ENCODE measurements around the gene MCC. TPM values are rescaled to one million over a fixed set of nuclear protein-coding genes. Genes with fewer than 3 reads are reported as not detected.

The MCC gene
- total RNA-seq, 2 donors from 2014 or later = 7.5 to 9.9 TPM

DNA sequence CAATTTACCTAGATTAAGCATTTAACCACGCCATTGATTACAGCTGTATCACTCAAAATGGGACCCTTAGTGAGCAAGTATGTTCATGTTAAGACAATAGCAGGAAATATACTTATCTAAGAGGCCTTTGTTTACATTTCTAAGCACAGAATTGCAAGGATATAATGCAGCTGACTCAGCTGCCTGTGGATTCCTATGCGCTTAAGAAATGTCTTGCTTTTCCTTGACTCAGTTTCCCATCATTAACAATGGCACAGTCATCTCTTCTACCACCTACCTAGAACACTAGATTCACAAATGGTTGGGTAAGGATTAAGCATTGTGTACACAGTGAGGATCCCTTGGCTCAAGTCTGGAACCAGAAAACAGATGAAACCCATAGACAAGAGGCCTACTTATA is 217.2 kb downstream of the MCC start:
- Histone ChIP-seq H3K36me3 (replicated peaks in 1 of 2; ENCODE audit: insufficient read depth in 1 of 2, low read depth in 2 of 2) (no peaks in the 10 kb centered on the region), H3K4me3 (no peak overlapping the region), H3K27me3 (no peaks in the 10 kb centered on the region), H3K9me3 (no peaks in the 10 kb centered on the region), H3K4me1 (peaks cover 6% of the 10 kb centered on the region), H3K27ac (no peak overlapping the region)
- 79 to 81% methylated on average over 2 of the region's 2 CpGs for WGBS, 2 donors
- ATAC-seq (no peak), DNase-seq (no peak)
- no peak for TF ChIP-seq CTCF (IDR thresholded peaks at IDR 0.05)
- no peak for TF ChIP-seq POLR2A (IDR thresholded peaks at IDR 0.05)
- intact Hi-C loops (cut with DNase I) = no loop called here

DNA sequence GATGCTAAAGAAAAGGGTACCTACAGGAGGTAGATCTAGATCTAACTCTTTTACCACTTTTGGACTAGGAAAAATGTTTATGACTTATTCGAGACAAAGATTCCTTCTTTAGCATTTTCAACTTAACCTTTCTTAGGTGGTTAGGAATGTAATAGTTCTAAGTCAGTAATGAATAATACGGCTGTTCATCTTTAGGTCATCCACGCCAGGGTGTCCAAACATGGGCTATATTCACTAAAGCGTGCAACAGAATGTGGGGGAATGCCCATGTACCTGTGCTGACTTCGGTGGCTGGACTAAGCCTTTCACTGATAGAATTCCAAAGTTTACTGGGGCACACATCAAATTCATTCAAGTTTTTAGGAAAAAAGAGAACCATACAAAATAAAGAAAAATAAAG is 218.2 kb downstream of the MCC start:
- TF ChIP-seq POLR2A (IDR thresholded peaks at IDR 0.05) (no peak), CTCF (IDR thresholded peaks at IDR 0.05) (no peak)
- intact Hi-C loops (cut with DNase I) = no loop called here
- DNase-seq (no peak), ATAC-seq (no peak)
- Histone ChIP-seq H3K36me3 (replicated peaks in 1 of 2; ENCODE audit: insufficient read depth in 1 of 2, low read depth in 2 of 2) (no peaks in the 10 kb centered on the region), H3K27me3 (no peaks in the 10 kb centered on the region), H3K27ac (no peak overlapping the region), H3K4me1 (peaks cover 6% of the 10 kb centered on the region), H3K4me3 (no peak overlapping the region), H3K9me3 (no peaks in the 10 kb centered on the region)
- 83 to 88% methylated on average over 5 of the region's 5 CpGs for WGBS, 2 donors

GRCh38 chr5:113269023-113269997 is 218.9 kb downstream of the MCC start:
- intact Hi-C loops (cut with DNase I) = no loop called here
- H3K9me3 ChIP-seq = no peaks in the 10 kb centered on the region
- peaks cover 6% of the 10 kb centered on the region for H3K4me1 ChIP-seq
- peak overlapping the region in 1 of 4 donors; percentile 54 for H3K27ac ChIP-seq
- 45 to 62% methylated on average over 4 of the region's 4 CpGs for WGBS, 2 donors
- no peak overlapping the region for H3K4me3 ChIP-seq
- TF ChIP-seq CTCF (IDR thresholded peaks at IDR 0.05) = no peak
- TF ChIP-seq POLR2A (IDR thresholded peaks at IDR 0.05) = no peak
- no peaks in the 10 kb centered on the region for H3K36me3 ChIP-seq (replicated peaks in 1 of 2; ENCODE audit: insufficient read depth in 1 of 2, low read depth in 2 of 2)
- ATAC-seq = peak; percentile 28
- DNase-seq = no peak
- no peaks in the 10 kb centered on the region for H3K27me3 ChIP-seq

GRCh38 chr5:113268232-113268631 is 220.0 kb downstream of the MCC start:
- ATAC-seq = no peak
- Histone ChIP-seq H3K4me3 (no peak overlapping the region), H3K27ac (no peak overlapping the region), H3K4me1 (peaks cover 12% of the 10 kb centered on the region), H3K9me3 (no peaks in the 10 kb centered on the region), H3K36me3 (replicated peaks in 1 of 2; ENCODE audit: insufficient read depth in 1 of 2, low read depth in 2 of 2) (no peaks in the 10 kb centered on the region), H3K27me3 (no peaks in the 10 kb centered on the region)
- TF ChIP-seq POLR2A (IDR thresholded peaks at IDR 0.05) (no peak), CTCF (IDR thresholded peaks at IDR 0.05) (no peak)
- DNase-seq = no peak
- intact Hi-C loops (cut with DNase I) = no loop called here
- WGBS, 2 donors = 78 to 85% methylated on average over 4 of the region's 4 CpGs
